ENCODE measurements around the gene HIF3A. TPM values are rescaled to one million over a fixed set of nuclear protein-coding genes. Genes with fewer than 3 reads are reported as not detected.

HIF3A gene
- total RNA-seq, 1 donor, result not detected

- no peaks in the 10 kb centered on the region for H3K27me3 ChIP-seq (ENCODE audit: insufficient read depth, low read length)
- H3K4me3 ChIP-seq (ENCODE audit: low read length), result no peak overlapping the region
- no peaks in the 10 kb centered on the region for H3K9me3 ChIP-seq (ENCODE audit: low read depth, low read length)
- H3K4me1 ChIP-seq (ENCODE audit: insufficient read depth, low read length), result no peaks in the 10 kb centered on the region
Measured at GRCh38 chr19:46337487-46337886, 40.6 kb downstream of the HIF3A start.

DNA sequence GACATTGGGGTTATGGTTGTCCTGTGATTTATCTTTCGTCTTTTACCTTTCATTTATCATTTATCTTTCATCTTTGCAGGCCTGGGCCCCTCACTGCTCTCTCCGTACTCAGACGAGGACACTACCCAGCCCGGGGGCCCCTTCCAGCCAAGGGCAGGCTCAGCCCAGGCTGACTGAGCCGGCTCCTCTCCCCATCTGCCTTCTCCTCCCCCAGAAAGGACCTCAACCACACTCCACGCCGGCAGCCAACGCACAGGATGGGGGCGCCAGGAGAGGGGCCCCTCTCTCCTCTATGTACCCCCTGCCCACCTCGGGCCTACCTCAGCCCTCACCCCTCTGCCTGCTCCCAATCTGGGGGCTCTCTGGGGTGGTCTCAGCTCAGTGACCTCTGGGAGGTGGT, 42.6 kb downstream of the HIF3A start:
- Histone ChIP-seq H3K9me3 (ENCODE audit: low read depth, low read length) (no peaks in the 10 kb centered on the region), H3K4me1 (ENCODE audit: insufficient read depth, low read length) (no peaks in the 10 kb centered on the region), H3K27me3 (ENCODE audit: insufficient read depth, low read length) (no peaks in the 10 kb centered on the region), H3K4me3 (ENCODE audit: low read length) (no peak overlapping the region)

GRCh38 chr19:46340051-46340659, 43.3 kb downstream of the HIF3A start:
- Histone ChIP-seq H3K4me1 (ENCODE audit: insufficient read depth, low read length) (no peaks in the 10 kb centered on the region), H3K9me3 (ENCODE audit: low read depth, low read length) (no peaks in the 10 kb centered on the region), H3K4me3 (ENCODE audit: low read length) (no peak overlapping the region), H3K27me3 (ENCODE audit: insufficient read depth, low read length) (no peaks in the 10 kb centered on the region)

DNA sequence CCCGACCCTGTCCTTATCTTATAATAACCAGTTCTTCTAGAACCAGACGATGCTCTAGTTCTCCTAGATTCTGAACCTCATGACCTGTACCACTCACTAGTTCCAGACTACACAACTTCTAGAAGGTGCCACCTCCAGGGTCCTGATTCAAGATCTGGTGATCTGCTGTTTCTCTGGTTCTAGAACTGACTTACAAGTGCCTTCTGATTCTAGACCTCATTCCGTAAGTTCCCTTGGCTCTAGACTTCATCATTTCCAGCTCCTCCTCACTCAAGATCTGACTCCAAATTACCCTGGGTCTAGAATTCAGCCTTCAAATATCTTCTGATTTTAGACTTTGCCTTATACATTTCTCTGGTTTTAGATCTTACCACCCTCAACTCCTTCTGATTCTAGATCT, 45.1 kb downstream of the HIF3A start:
- Histone ChIP-seq H3K4me1 (ENCODE audit: insufficient read depth, low read length) (peaks cover 5% of the 10 kb centered on the region), H3K27me3 (ENCODE audit: insufficient read depth, low read length) (no peaks in the 10 kb centered on the region), H3K9me3 (ENCODE audit: low read depth, low read length) (no peaks in the 10 kb centered on the region), H3K4me3 (ENCODE audit: low read length) (no peak overlapping the region)

DNA sequence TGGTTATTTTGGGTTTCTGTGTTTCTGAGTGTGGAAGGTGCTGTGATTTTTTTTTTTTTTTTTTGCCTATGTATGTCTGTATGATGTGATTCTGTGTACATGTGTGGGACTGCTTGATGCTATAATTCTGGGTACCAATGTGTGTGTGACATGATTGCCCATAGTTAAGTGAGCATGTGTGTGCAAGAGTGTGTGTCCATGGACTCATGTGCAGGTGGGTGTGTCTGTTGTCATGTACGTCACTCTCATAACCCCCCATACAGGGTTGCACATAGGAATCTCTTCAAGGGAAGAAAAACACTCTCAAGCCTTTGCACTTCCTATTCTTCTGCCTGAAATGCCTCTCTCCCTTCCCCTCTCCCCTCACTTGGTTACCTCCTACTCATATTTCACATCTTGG, 47.5 kb downstream of the HIF3A start:
- Histone ChIP-seq H3K27me3 (ENCODE audit: insufficient read depth, low read length) (no peaks in the 10 kb centered on the region), H3K4me1 (ENCODE audit: insufficient read depth, low read length) (peaks cover 25% of the 10 kb centered on the region), H3K4me3 (ENCODE audit: low read length) (no peak overlapping the region), H3K9me3 (ENCODE audit: low read depth, low read length) (no peaks in the 10 kb centered on the region)

DNA sequence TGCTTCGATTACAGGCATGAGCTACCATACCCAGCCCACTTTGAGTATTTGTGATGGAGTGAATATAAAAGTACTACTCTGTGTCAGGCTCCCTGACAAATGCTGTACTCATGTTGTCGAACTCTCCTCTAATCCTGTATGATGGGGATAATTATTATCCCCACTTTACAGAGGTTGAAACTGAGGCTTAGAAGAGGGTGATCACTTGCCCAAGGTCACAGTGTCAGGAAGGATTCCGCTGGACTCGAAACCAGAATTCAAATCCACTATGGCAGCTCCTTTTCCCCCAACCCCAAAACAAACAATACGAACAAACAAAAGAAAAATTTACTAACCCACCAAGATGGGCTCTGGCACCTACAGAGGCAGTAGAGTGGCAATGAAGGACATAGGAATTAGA, 48.3 kb downstream of the HIF3A start:
- Histone ChIP-seq H3K9me3 (ENCODE audit: low read depth, low read length) (no peaks in the 10 kb centered on the region), H3K27me3 (ENCODE audit: insufficient read depth, low read length) (no peaks in the 10 kb centered on the region), H3K4me3 (ENCODE audit: low read length) (no peak overlapping the region), H3K4me1 (ENCODE audit: insufficient read depth, low read length) (peaks cover 33% of the 10 kb centered on the region)

- no peaks in the 10 kb centered on the region for H3K9me3 ChIP-seq (ENCODE audit: low read depth, low read length)
- H3K4me3 ChIP-seq (ENCODE audit: low read length), result peak within 1 kb of the TSS; percentile 93
- no peaks in the 10 kb centered on the region for H3K27me3 ChIP-seq (ENCODE audit: insufficient read depth, low read length)
- peaks cover 51% of the 10 kb centered on the region for H3K4me1 ChIP-seq (ENCODE audit: insufficient read depth, low read length)
Measured at GRCh38 chr19:46346821-46347571, 50.2 kb downstream of the HIF3A start, which contains the start of gene PPP5C. Gene PPP5C, plus strand, starts transcription at chr19:46347087. Its CDS starts 10 bp downstream, at chr19:46347097.

- H3K9me3 ChIP-seq (ENCODE audit: low read depth, low read length), result no peaks in the 10 kb centered on the region
- H3K4me1 ChIP-seq (ENCODE audit: insufficient read depth, low read length), result peaks cover 55% of the 10 kb centered on the region
- no peaks in the 10 kb centered on the region for H3K27me3 ChIP-seq (ENCODE audit: insufficient read depth, low read length)
- peak overlapping the region; percentile 93 for H3K4me3 ChIP-seq (ENCODE audit: low read length)
Measured at GRCh38 chr19:46347572-46347883, 50.7 kb downstream of the HIF3A start.

GRCh38 chr19:46347985-46348384, 51.1 kb downstream of the HIF3A start:
- no peak overlapping the region for H3K4me3 ChIP-seq (ENCODE audit: low read length)
- H3K9me3 ChIP-seq (ENCODE audit: low read depth, low read length), result no peaks in the 10 kb centered on the region
- peaks cover 55% of the 10 kb centered on the region for H3K4me1 ChIP-seq (ENCODE audit: insufficient read depth, low read length)

DNA sequence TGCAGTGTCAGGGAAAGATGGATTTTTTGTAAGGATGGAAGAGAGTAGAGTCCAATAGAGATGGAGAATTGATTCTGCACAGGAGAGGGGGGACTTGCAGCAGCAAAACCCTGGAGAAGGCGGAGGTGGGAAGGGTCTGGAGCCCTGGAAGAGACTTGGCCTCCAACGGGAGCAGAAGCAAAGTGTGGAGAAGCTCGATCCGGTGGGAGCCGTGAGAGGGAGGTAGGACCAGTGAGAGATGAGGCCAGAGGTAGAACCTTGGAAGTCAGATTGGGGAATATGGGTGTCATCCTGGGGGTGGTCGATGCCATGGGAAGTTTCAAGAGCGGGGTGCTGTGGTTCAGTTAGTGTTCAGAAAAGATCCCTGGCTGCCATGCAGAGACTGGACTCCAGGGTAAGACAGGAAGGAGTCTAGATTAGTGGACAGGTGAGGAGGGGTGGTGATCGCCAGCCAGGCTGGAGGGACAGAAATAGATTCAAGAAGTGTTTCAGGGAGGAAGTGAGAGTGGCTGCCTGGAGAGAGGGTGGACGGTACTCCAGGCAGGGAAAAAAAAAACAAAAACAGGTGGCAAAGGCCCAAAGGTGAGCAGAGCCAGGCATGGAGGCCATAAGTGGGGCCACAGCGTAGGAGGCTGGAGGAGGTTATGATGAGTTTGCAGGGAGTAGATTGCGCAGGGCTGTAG, 52.6 kb downstream of the HIF3A start:
- Histone ChIP-seq H3K9me3 (ENCODE audit: low read depth, low read length) (no peaks in the 10 kb centered on the region), H3K27me3 (ENCODE audit: insufficient read depth, low read length) (no peaks in the 10 kb centered on the region), H3K4me1 (ENCODE audit: insufficient read depth, low read length) (peaks cover 55% of the 10 kb centered on the region), H3K4me3 (ENCODE audit: low read length) (no peak overlapping the region)

More at GRCh38 chr19:46347985-46348384, 51.1 kb downstream of the HIF3A start:
- H3K27me3 ChIP-seq (ENCODE audit: insufficient read depth, low read length), result no peaks in the 10 kb centered on the region

- Histone ChIP-seq H3K27me3 (ENCODE audit: insufficient read depth, low read length) (no peaks in the 10 kb centered on the region), H3K4me1 (ENCODE audit: insufficient read depth, low read length) (peaks cover 55% of the 10 kb centered on the region), H3K4me3 (ENCODE audit: low read length) (no peak overlapping the region), H3K9me3 (ENCODE audit: low read depth, low read length) (no peaks in the 10 kb centered on the region)
Measured at GRCh38 chr19:46350029-46350757, 53.4 kb downstream of the HIF3A start.

DNA sequence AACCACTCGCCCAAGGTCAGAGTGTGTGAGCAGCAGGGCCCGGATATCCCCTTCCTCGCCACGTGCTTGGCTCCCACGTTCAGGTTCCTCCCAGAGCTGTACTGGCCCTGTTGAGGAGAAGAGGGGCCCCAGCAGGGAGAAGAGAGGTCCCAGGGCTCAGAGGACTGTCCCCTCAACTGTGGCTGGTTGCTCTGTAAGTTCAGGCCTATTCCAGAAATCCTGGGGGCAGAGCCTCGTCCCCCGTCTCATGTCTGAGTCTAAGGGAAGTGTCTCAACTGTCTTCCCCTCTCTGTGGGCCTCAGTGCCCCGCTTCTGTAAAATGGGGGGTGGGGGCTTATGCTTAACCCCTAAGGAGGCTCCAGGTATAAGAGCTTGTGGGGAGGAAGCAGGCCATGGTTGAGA, 53.9 kb downstream of the HIF3A start:
- H3K4me1 ChIP-seq (ENCODE audit: insufficient read depth, low read length), result peaks cover 55% of the 10 kb centered on the region
- no peak overlapping the region for H3K4me3 ChIP-seq (ENCODE audit: low read length)
- H3K9me3 ChIP-seq (ENCODE audit: low read depth, low read length), result no peaks in the 10 kb centered on the region
- H3K27me3 ChIP-seq (ENCODE audit: insufficient read depth, low read length), result no peaks in the 10 kb centered on the region

- peaks cover 52% of the 10 kb centered on the region for H3K4me1 ChIP-seq (ENCODE audit: insufficient read depth, low read length)
- H3K9me3 ChIP-seq (ENCODE audit: low read depth, low read length), result no peaks in the 10 kb centered on the region
- H3K27me3 ChIP-seq (ENCODE audit: insufficient read depth, low read length), result no peaks in the 10 kb centered on the region
- H3K4me3 ChIP-seq (ENCODE audit: low read length), result no peak overlapping the region
Measured at GRCh38 chr19:46351241-46352041, 54.6 kb downstream of the HIF3A start.

GRCh38 chr19:46353730-46354528, 57.1 kb downstream of the HIF3A start:
- Histone ChIP-seq H3K4me3 (ENCODE audit: low read length) (no peak overlapping the region), H3K4me1 (ENCODE audit: insufficient read depth, low read length) (peaks cover 34% of the 10 kb centered on the region), H3K9me3 (ENCODE audit: low read depth, low read length) (no peaks in the 10 kb centered on the region)

More at GRCh38 chr19:46353730-46354528, 57.1 kb downstream of the HIF3A start:
- H3K27me3 ChIP-seq (ENCODE audit: insufficient read depth, low read length), result no peaks in the 10 kb centered on the region

Data from mononuclear cell (primary cell).